Endodermal cell (in vitro differentiated cells): ENCODE results near the gene TULP4. TPM values are rescaled to one million over a fixed set of nuclear protein-coding genes. Genes with fewer than 3 reads are reported as not detected.

ENCODE experiments used
- DNase-seq: peaks from one replicate; pipeline ENCODE4 v3.0.0-alpha.2; 2017
- H3K27ac ChIP-seq: 2 replicates; pipeline ENCODE4 v1.5.1; 2013; ENCODE audit warnings: mild to moderate bottlenecking, low read depth, low read length, moderate library complexity
- H3K27me3 ChIP-seq: 2 replicates; pipeline ENCODE4 v1.6.1; 2013; ENCODE audit warnings: mild to moderate bottlenecking, low read length, moderate library complexity; ENCODE audit not compliant: insufficient read depth, control insufficient read depth, poor library complexity, severe bottlenecking
- H3K36me3 ChIP-seq: 2 replicates; pipeline ENCODE4 v1.7.0; 2013; ENCODE audit warnings: mild to moderate bottlenecking, low read length, moderate library complexity; ENCODE audit not compliant: control insufficient read depth, insufficient read depth
- H3K4me1 ChIP-seq: one replicate; pipeline ENCODE4 v1.7.0; 2013; ENCODE audit warnings: low read length; ENCODE audit not compliant: control insufficient read depth, insufficient read depth
- H3K4me3 ChIP-seq: 2 replicates; pipeline ENCODE4 v1.5.1; 2013; ENCODE audit warnings: mild to moderate bottlenecking, low read length, moderate library complexity
- H3K9ac ChIP-seq: 2 replicates; pipeline ENCODE4 v1.6.1; 2013; ENCODE audit warnings: mild to moderate bottlenecking, low read length, moderate library complexity; ENCODE audit not compliant: poor library complexity, severe bottlenecking; ENCODE audit errors: extremely low read depth
- H3K9me3 ChIP-seq: 2 replicates; pipeline ENCODE4 v1.6.1; 2013; ENCODE audit warnings: mild to moderate bottlenecking, low read length, moderate library complexity; ENCODE audit not compliant: control insufficient read depth
- H3K27ac Mint-ChIP-seq: 2 replicates; pipeline ENCODE4 v1.8.0; 2020; ENCODE audit warnings: mixed read lengths
- H3K27me3 Mint-ChIP-seq: 2 replicates; pipeline ENCODE4 v1.8.0; 2021; ENCODE audit warnings: mild to moderate bottlenecking, mixed read lengths; ENCODE audit not compliant: insufficient read depth
- H3K36me3 Mint-ChIP-seq: 2 replicates; pipeline ENCODE4 v1.8.0; 2020; ENCODE audit warnings: low read depth, mixed read lengths
- H3K4me1 Mint-ChIP-seq: 2 replicates; pipeline ENCODE4 v1.8.0; 2020; ENCODE audit warnings: mixed read lengths
- H3K4me3 Mint-ChIP-seq: 2 replicates; pipeline ENCODE4 v1.8.0; 2020; ENCODE audit warnings: mild to moderate bottlenecking, moderate library complexity, mixed read lengths
- H3K9me3 Mint-ChIP-seq: 2 replicates; pipeline ENCODE4 v1.8.0; 2020; ENCODE audit warnings: mild to moderate bottlenecking, mixed read lengths
- WGBS, 2 experiments: methylation state at CpG; one replicate each; pipeline versions ENCODE4 v1.1.5 to v1.1.7; 2013; ENCODE audit warnings: missing lambda C conversion rate in 2 of 2, mixed read lengths in 1 of 2; ENCODE audit not compliant: insufficient coverage in 1 of 2, insufficient read length in 1 of 2; 5-methylcytosine and 5-hydroxymethylcytosine counted together
- total RNA-seq, 2 donors: library from RNA; stranded (reverse); fragmentation: NEBNext Ultra II Directional in 1 of 2; extraction: Animal tissue kit (Norgen Biotek cat#: 25700) in 1 of 2; gene quantifications; 2 replicates in 1 of 2; 3 replicates in 1 of 2; pipeline ENCODE4 v1.2.1, GENCODE V29; 2021
- TF ChIP-seq, protein P1 (sequence below): fragments of 200-600 bp; sonication (generic); conservative IDR thresholded peaks from 2 replicates; pipeline ENCODE4 v1.5.0; 2021; ENCODE audit warnings: antibody characterized with exemption, mild to moderate bottlenecking

TULP4 gene
- total RNA-seq, 2 donors from 2014 or later: 102 to 103 TPM

DNA sequence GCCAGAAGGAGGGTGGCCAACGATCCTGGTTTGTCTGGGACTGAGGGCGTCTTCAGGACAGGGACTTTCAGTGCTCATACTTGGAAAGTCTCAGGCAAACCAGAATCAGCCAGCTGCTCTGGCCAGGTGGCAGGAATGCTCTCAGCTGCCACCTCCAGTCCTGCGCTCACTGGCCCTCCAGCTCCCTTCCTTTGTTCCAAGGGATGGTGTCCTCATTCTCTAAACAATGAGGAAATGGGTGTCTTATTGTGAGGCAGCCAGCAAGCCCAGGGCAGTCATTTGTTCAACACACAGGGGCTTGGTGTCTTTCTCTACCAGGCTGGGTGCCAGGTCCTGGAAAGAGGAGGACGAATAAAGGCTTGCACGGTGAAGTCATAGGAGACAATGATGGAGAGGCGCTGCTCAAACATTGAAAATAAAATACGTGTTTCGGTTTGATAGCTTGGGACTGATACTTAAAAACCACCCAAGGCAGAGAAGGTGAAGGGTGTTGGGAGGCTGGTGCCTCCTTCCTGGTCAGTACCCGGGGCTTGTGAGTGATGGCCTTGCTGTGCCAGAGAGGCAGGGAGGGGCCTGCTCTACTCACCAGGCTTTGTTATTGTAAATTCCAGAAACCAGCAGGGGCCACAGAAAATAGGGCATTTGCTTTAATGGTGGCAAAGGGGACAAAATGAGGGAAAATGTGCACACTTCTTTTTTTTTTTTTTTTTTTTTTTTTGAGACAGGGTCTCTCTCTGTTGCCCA, 236.3 kb downstream of the TULP4 start:
- H3K9me3 Mint-ChIP-seq: no peaks in the 10 kb centered on the region
- H3K27ac ChIP-seq: no peak overlapping the region
- H3K27me3 Mint-ChIP-seq: peaks cover 3% of the 10 kb centered on the region
- no peak overlapping the region for H3K4me3 Mint-ChIP-seq
- no peaks in the 10 kb centered on the region for H3K9me3 ChIP-seq
- DNase-seq: no peak
- H3K9ac ChIP-seq: no peak overlapping the region
- no peaks in the 10 kb centered on the region for H3K4me1 ChIP-seq
- TF ChIP-seq, protein P1, sequence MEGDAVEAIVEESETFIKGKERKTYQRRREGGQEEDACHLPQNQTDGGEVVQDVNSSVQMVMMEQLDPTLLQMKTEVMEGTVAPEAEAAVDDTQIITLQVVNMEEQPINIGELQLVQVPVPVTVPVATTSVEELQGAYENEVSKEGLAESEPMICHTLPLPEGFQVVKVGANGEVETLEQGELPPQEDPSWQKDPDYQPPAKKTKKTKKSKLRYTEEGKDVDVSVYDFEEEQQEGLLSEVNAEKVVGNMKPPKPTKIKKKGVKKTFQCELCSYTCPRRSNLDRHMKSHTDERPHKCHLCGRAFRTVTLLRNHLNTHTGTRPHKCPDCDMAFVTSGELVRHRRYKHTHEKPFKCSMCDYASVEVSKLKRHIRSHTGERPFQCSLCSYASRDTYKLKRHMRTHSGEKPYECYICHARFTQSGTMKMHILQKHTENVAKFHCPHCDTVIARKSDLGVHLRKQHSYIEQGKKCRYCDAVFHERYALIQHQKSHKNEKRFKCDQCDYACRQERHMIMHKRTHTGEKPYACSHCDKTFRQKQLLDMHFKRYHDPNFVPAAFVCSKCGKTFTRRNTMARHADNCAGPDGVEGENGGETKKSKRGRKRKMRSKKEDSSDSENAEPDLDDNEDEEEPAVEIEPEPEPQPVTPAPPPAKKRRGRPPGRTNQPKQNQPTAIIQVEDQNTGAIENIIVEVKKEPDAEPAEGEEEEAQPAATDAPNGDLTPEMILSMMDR: no peak
- no peaks in the 10 kb centered on the region for H3K36me3 ChIP-seq
- peaks cover 2% of the 10 kb centered on the region for H3K36me3 Mint-ChIP-seq
- no peaks in the 10 kb centered on the region for H3K27me3 ChIP-seq
- peaks cover 6% of the 10 kb centered on the region for H3K4me1 Mint-ChIP-seq
- 90 to 97% methylated on average over 8 to 9 of the region's 9 CpGs for WGBS, 2 experiments
- H3K4me3 ChIP-seq: no peak overlapping the region
- H3K27ac Mint-ChIP-seq: no peak overlapping the region

DNA sequence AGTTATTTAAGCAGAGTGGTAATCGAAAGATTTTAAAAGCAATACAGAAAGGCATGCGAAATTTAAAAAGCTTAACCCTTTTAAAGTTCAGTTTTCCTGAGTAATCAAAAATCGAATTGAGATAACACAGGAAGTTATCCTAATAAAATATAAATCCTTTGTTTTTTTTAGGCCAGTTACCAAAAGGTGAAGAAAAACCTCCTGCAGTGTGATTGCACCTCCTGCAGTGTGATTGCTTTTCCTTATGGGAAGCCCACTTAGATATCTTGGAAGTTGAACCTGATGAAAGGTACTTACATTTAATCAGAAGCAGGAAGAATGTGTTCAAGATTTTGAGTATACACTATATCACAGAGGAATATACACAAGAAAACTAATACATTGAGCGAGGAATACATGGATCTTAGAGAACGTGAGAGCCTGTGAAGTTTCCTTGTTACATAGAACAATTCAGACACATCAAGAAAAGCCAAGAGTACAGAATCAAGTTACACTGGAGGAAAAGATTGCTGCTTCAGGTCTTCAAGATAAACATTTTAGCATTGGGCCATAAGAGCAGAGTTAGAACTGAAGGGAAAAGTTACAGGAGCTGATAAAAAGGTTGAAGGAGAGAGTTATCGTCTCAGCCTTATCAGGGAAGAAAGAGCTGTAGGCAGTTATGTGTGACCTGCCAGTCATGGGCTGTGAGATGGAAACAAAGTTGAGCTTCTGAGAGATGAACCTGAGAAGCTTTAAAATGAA, 240.0 kb downstream of the TULP4 start:
- Histone ChIP-seq H3K27me3 (no peaks in the 10 kb centered on the region), H3K9me3 (no peaks in the 10 kb centered on the region), H3K4me3 (no peak overlapping the region), H3K27ac (no peak overlapping the region), H3K9ac (no peak overlapping the region), H3K36me3 (no peaks in the 10 kb centered on the region), H3K4me1 (no peaks in the 10 kb centered on the region)
- Mint-ChIP-seq H3K27ac (no peak overlapping the region), H3K36me3 (no peaks in the 10 kb centered on the region), H3K4me1 (peaks cover 10% of the 10 kb centered on the region), H3K9me3 (no peaks in the 10 kb centered on the region), H3K4me3 (no peak overlapping the region), H3K27me3 (peaks cover 7% of the 10 kb centered on the region)
- no peak for DNase-seq
- WGBS, 2 experiments: 74 to 84% methylated on average over 5 to 6 of the region's 6 CpGs
- TF ChIP-seq, protein P1: no peak

DNA sequence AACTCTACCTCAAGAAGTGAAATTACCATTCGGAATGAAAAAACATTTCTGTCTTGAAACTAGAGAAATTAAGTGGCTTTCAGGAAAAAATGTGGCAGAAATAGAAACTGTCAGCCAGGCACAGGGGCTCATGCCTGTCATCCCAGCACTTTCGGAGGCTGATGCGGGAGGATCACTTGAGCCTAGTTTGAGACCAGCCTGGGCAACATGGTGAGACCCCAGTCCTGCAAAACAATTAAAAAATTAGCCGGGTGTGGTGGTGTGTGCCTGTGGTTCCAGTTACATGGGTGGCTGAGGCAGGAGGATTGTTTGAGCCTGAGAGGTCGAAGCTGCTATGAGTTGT, 240.5 kb downstream of the TULP4 start:
- Histone ChIP-seq H3K27me3 (no peaks in the 10 kb centered on the region), H3K4me3 (no peak overlapping the region), H3K9ac (no peak overlapping the region), H3K9me3 (no peaks in the 10 kb centered on the region), H3K36me3 (no peaks in the 10 kb centered on the region), H3K27ac (no peak overlapping the region), H3K4me1 (no peaks in the 10 kb centered on the region)
- Mint-ChIP-seq H3K27ac (no peak overlapping the region), H3K36me3 (no peaks in the 10 kb centered on the region), H3K27me3 (peaks cover 7% of the 10 kb centered on the region), H3K4me3 (no peak overlapping the region), H3K9me3 (no peaks in the 10 kb centered on the region), H3K4me1 (peaks cover 10% of the 10 kb centered on the region)
- TF ChIP-seq, protein P1: no peak
- 92% methylated on average over 4 to 5 of the region's 5 CpGs for WGBS, 2 experiments
- DNase-seq: no peak
